MCF 10A (cell line): ENCODE data around the gene SPDYE18. TPM values are rescaled to one million over a fixed set of nuclear protein-coding genes. Genes with fewer than 3 reads are reported as not detected.
"Not testable (repeated sequence)": the region's sequence is repeated elsewhere in the genome, so short reads cannot be mapped to it uniquely, and the experiment has no call there.

Source experiments
- BruUV-seq: library from RNA; stranded (reverse); fragments of 400-500 nt; replicated peaks from 2 replicates; lab custom pipeline; 2021; lab: Mats Ljungman, UMichigan
- CTCF ChIA-PET: fragments of 300-600 bp; sonication (Branson Sonifier 250); formaldehyde crosslinking; extraction: SDS; loops from one replicate; lab custom pipeline; 2021; ENCODE audit warnings: antibody characterized with exemption, inconsistent platforms; lab: Yijun Ruan, JAX
- POLR2A ChIA-PET: fragments of 300-600, 350-650 bp; sonication (Branson Sonifier 250); formaldehyde crosslinking; extraction: SDS; loops from one replicate; lab custom pipeline; 2020; ENCODE audit warnings: antibody characterized with exemption, inconsistent platforms; lab: Yijun Ruan, JAX
- DNase-seq: peaks from one replicate; pipeline ENCODE4 v3.0.0-alpha.2; 2018; ENCODE audit not compliant: unreplicated experiment
- H3K27ac Mint-ChIP-seq: one replicate; pipeline ENCODE4 v1.8.0; 2022; ENCODE audit warnings: mild to moderate bottlenecking, low read depth, mixed read lengths; ENCODE audit not compliant: unreplicated experiment
- H3K27me3 Mint-ChIP-seq: one replicate; pipeline ENCODE4 v1.8.0; 2022; ENCODE audit warnings: mixed read lengths; ENCODE audit not compliant: insufficient read depth, unreplicated experiment
- H3K36me3 Mint-ChIP-seq: one replicate; pipeline ENCODE4 v1.8.0; 2022; ENCODE audit warnings: mild to moderate bottlenecking, moderate library complexity, mixed read lengths; ENCODE audit not compliant: insufficient read depth, unreplicated experiment
- H3K4me1 Mint-ChIP-seq: one replicate; pipeline ENCODE4 v1.8.0; 2022; ENCODE audit warnings: mixed read lengths; ENCODE audit not compliant: insufficient read depth, unreplicated experiment
- H3K4me3 Mint-ChIP-seq: one replicate; pipeline ENCODE4 v1.8.0; 2022; ENCODE audit warnings: mild to moderate bottlenecking, moderate library complexity, mixed read lengths; ENCODE audit not compliant: unreplicated experiment
- H3K9me3 Mint-ChIP-seq: one replicate; pipeline ENCODE4 v1.8.0; 2022; ENCODE audit warnings: mixed read lengths; ENCODE audit not compliant: unreplicated experiment
- intact Hi-C: fragments of 100-400 bp; cut with micrococcal nuclease; formaldehyde crosslinking; loops from 2 replicates; pipeline ENCODE4 v1.14.1; 2022
- total RNA-seq: library from RNA; stranded (reverse); gene quantifications from 2 replicates; pipeline ENCODE4 v1.2.3, GENCODE V29; 2022

Gene SPDYE18
- total RNA-seq, 1 experiment from 2014 or later = 0.96 TPM

DNA sequence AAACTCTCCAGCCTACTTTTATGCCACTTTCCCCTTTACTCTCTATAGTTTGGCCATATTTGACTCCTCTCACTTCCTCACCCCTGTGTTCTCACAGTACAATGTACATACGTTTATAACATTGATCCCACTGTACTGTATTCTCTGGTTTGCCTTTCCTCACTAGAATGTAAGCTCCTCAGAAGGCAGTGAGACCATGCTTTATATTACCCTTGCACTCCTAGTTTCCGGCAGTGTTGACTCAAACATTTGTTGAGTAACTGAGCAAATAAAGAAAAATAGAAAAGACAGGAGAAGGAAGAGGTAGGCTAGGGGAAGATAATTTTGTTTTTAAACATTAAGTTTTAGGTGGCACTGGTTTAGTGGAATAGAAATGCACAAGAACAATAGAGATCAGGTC lies 17.9 kb upstream of the SPDYE18 start:
- H3K9me3 Mint-ChIP-seq, H3K27me3 Mint-ChIP-seq, H3K27ac Mint-ChIP-seq, H3K4me1 Mint-ChIP-seq, CTCF ChIA-PET, H3K36me3 Mint-ChIP-seq, H3K4me3 Mint-ChIP-seq, POLR2A ChIA-PET, DNase-seq, intact Hi-C loops, BruUV-seq: not testable (repeated sequence)

DNA sequence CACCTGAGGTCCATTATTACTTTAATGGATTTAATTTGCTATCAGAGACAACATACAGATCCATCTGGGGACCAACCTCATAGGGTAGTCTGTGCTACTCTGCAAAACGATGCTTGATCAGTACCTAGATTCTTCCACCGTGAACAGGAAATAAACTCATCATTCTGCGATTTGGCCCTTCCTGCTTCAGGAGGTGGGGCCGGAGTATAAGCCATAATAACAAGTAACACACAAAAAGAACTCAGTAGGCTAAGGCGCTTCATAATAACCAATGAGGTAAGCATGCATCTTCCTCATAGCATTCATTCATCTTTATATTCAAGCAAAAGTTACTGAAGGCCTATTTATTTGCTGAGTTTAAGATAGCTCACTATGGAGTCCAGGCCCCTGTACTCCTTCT lies 17.3 kb upstream of the SPDYE18 start:
- H3K4me1 Mint-ChIP-seq, H3K27ac Mint-ChIP-seq, POLR2A ChIA-PET, intact Hi-C loops, H3K36me3 Mint-ChIP-seq, DNase-seq, H3K9me3 Mint-ChIP-seq, CTCF ChIA-PET, BruUV-seq, H3K4me3 Mint-ChIP-seq, H3K27me3 Mint-ChIP-seq: not testable (repeated sequence)

DNA sequence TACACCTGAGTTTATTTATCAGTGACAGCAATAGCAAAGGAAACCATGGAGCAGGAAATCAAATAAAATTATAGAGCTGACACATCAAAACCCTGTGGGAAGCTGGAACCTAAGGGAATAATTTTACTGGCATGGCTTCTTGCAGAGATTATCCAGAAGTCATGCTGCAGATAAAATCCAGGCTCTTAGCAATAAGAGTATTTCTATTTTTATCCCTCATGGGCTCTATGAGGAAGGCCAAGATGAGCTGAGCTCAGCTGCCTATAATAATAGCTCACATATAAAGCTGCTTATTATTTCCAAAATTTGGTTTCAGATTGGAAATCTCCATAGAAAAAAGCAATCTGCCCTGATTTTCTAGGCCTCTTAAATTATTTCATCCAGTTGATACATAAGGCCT lies 16.8 kb upstream of the SPDYE18 start:
- POLR2A ChIA-PET, H3K4me1 Mint-ChIP-seq, H3K27me3 Mint-ChIP-seq, H3K9me3 Mint-ChIP-seq, H3K4me3 Mint-ChIP-seq, BruUV-seq, CTCF ChIA-PET, H3K27ac Mint-ChIP-seq, intact Hi-C loops, DNase-seq: not testable (repeated sequence)
- peaks cover 15% of the 10 kb centered on the region for H3K36me3 Mint-ChIP-seq

DNA sequence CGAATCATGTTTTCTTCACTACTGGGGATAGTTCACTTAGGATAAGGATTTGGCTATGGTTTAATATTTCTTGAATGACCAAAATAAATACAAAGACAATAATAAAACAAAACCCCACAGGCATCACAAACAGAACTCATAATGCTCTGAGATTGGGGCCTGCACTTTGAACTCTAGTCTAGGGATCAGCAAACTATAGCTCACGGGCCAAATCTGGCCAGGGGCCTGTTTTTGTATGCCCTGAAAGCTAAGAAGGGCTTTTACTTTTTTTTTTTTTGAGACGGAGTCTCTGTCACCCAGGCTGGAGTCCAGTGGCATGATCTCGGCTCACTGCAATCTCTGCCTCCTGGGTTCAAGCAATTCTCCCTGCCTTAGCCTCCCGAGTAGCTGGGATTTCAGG lies 14.7 kb upstream of the SPDYE18 start:
- H3K27ac Mint-ChIP-seq, H3K9me3 Mint-ChIP-seq, intact Hi-C loops, H3K4me1 Mint-ChIP-seq, CTCF ChIA-PET, H3K27me3 Mint-ChIP-seq, BruUV-seq, H3K4me3 Mint-ChIP-seq, POLR2A ChIA-PET, DNase-seq: not testable (repeated sequence)
- peaks cover 18% of the 10 kb centered on the region for H3K36me3 Mint-ChIP-seq

DNA sequence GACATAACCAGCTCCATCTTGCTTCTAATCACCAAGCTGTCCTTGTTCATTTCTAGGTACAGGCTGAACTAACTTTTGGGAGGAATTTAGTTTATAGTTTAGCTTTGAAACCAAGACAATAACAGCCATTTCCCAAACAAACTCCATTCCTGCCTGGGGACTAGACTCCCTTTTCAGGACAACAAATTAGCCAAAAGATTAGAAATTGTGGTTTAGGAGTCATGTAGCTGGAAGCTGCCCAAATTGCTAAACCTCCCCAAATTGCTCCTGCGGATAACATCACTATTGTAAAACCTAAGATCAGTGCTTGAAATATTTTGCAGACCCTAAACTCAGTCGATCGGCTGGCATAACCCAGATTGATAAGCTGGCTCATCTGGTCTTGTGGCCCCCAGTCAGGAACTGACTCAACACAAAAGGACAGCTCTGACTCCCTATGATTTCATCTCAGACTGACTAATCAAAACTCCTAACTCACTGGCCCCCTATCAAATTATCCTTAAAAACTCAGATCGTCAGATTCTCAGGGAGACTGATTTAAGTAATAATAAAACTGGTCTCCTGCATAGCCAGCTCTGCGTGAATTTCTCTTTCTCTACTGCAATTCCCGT lies 12.5 kb upstream of the SPDYE18 start:
- H3K9me3 Mint-ChIP-seq, CTCF ChIA-PET, POLR2A ChIA-PET, H3K27me3 Mint-ChIP-seq, intact Hi-C loops, H3K4me3 Mint-ChIP-seq, H3K27ac Mint-ChIP-seq, H3K4me1 Mint-ChIP-seq, BruUV-seq, DNase-seq: not testable (repeated sequence)
- H3K36me3 Mint-ChIP-seq = peaks cover 17% of the 10 kb centered on the region

GRCh38 chr7:77071108-77071507 lies 8.8 kb upstream of the SPDYE18 start:
- intact Hi-C loops, BruUV-seq, H3K4me3 Mint-ChIP-seq, H3K4me1 Mint-ChIP-seq, H3K27ac Mint-ChIP-seq, H3K9me3 Mint-ChIP-seq, H3K27me3 Mint-ChIP-seq, DNase-seq, POLR2A ChIA-PET, CTCF ChIA-PET: not testable (repeated sequence)
- H3K36me3 Mint-ChIP-seq = peaks cover 16% of the 10 kb centered on the region

DNA sequence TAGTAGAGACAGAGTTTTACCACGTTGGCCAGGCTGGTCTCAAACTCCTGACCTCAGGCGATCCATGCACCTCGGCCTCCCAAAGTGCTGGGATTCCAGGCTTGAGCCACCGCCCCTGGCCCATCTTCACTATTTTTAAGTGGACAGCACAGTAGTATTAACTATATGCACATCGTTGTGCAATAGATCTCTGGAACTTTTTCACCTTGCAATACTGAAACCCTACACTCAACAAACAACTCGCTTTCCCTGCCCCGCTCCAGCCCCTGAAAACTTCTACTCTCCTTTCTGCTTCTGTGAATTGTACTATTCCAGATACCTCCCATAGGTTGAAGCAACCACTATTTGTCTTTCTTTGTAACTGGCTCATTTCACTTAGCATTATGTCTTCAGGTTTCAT lies 3.5 kb upstream of the SPDYE18 start:
- DNase-seq, CTCF ChIA-PET, H3K27ac Mint-ChIP-seq, BruUV-seq, intact Hi-C loops, H3K27me3 Mint-ChIP-seq, H3K9me3 Mint-ChIP-seq, H3K36me3 Mint-ChIP-seq, POLR2A ChIA-PET, H3K4me3 Mint-ChIP-seq, H3K4me1 Mint-ChIP-seq: not testable (repeated sequence)

- peaks cover 11% of the 10 kb centered on the region for H3K36me3 Mint-ChIP-seq
- CTCF ChIA-PET, DNase-seq, BruUV-seq, POLR2A ChIA-PET, intact Hi-C loops, H3K4me1 Mint-ChIP-seq, H3K27ac Mint-ChIP-seq, H3K9me3 Mint-ChIP-seq, H3K4me3 Mint-ChIP-seq, H3K27me3 Mint-ChIP-seq: not testable (repeated sequence)
Observed at GRCh38 chr7:77063732-77064131, 1.4 kb upstream of the SPDYE18 start.

DNA sequence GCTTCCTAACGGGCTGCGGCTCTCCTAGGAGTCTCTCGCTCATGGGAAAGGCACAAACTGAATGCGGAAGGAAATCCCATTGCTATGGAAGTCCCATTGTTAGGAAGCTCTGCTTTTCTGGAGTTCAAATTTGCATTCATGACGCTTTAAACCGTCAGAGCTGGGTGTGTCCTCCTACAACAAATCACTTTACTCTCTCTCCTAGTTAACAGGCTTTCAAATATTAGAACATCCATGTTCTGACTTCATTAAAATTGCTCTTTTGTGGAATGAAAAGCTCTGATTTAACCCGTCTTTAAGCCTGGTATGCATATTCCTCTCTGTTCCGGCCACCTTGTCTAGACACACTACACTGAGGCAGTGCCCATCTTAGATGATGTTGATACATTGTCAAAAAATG lies 30.1 kb downstream of the SPDYE18 start, which contains the start of gene SPDYE17:
Gene SPDYE17, minus strand, starts transcription at position 101 of the 400 bp plus-strand sequence. CDS start 1,791 bp downstream, outside the sequence.
- CTCF ChIA-PET, H3K9me3 Mint-ChIP-seq, BruUV-seq, intact Hi-C loops, DNase-seq, H3K4me3 Mint-ChIP-seq, POLR2A ChIA-PET, H3K4me1 Mint-ChIP-seq, H3K27me3 Mint-ChIP-seq, H3K27ac Mint-ChIP-seq, H3K36me3 Mint-ChIP-seq: not testable (repeated sequence)
